Activated CD8-positive, alpha-beta memory T cell treated with anti-CD3 and anti-CD28 coated beads for 36 hours (primary cell): Measurements from ENCODE around the gene SLX9. TPM values are rescaled to one million over a fixed set of nuclear protein-coding genes. Genes with fewer than 3 reads are reported as not detected.

ENCODE experiments used
- CTCF ChIA-PET: fragments of 350-600 bp; sonication (Branson Sonifier 250); formaldehyde crosslinking; loops from one replicate; lab custom pipeline; 2021; ENCODE audit warnings: antibody characterized with exemption; lab: Charles Lee
- POLR2A ChIA-PET: fragments of 350-600 bp; sonication (Branson Sonifier 250); formaldehyde crosslinking; loops from one replicate; lab custom pipeline; 2021; ENCODE audit warnings: antibody characterized with exemption; lab: Charles Lee
- total RNA-seq, 2 experiments: library from RNA; stranded (reverse); gene quantifications; one replicate each; pipeline ENCODE4 v1.2.3, GENCODE V29; 2021

The SLX9 gene
- total RNA-seq, 2 experiments from 2014 or later: 77.1 to 83.3 TPM

- ChIA-PET CTCF (no interaction called here), POLR2A (no interaction called here)
These were observed 86.4 kb downstream of the SLX9 start for GRCh38 chr21:45026066-45026745.

Other genes with a start within 250 kb of the SLX9 start
- gene KRTAP10-12, start 242.9 kb upstream of the SLX9 start, total RNA-seq: not detected
- not detected for gene TSPEAR, start 228.5 kb upstream of the SLX9 start, total RNA-seq
- gene UBE2G2, start 138.2 kb upstream of the SLX9 start, total RNA-seq: 100 to 1,000 TPM; 119 to 121 TPM
- 10 to 100 TPM; 81.6 to 83.1 TPM for gene SUMO3, start 122.0 kb upstream of the SLX9 start, total RNA-seq
- gene PTTG1IP, start 66.3 kb upstream of the SLX9 start, total RNA-seq: 10 to 100 TPM; 42.3 to 45.3 TPM
- gene ITGB2, start 19.1 kb upstream of the SLX9 start, total RNA-seq: 100 to 1,000 TPM; 197 to 216 TPM
- gene ADARB1, start 134.6 kb downstream of the SLX9 start, total RNA-seq: 10 to 100 TPM; 34.9 to 35.4 TPM